ENCODE results near the gene HBP1. TPM values are rescaled to one million over a fixed set of nuclear protein-coding genes. Genes with fewer than 3 reads are reported as not detected.

The HBP1 gene
- total RNA-seq, 4 donors from 2014 or later, result 111 to 182 (median 154) TPM

- H3K36me3 ChIP-seq, result peaks cover 43 to 66% of the 10 kb centered on the region in 2 donors
- no peak for TF ChIP-seq POLR2A (IDR thresholded peaks at IDR 0.05)
Observed at GRCh38 chr7:107185716-107186115, 16.9 kb downstream of the HBP1 start.

GRCh38 chr7:107186240-107186639 lies 17.4 kb downstream of the HBP1 start:
- intact Hi-C loops (cut with DNase I), result no loop called here
- Histone ChIP-seq H3K36me3 (peaks cover 48 to 66% of the 10 kb centered on the region in 2 donors), H3K4me3 (replicated peaks in 1 of 3) (no peak overlapping the region), H3K27me3 (no peaks in the 10 kb centered on the region), H3K27ac (no peak overlapping the region), H3K9me3 (no peaks in the 10 kb centered on the region), H3K4me1 (no peaks in the 10 kb centered on the region)
- no peak for TF ChIP-seq CTCF (IDR thresholded peaks at IDR 0.05)
- TF ChIP-seq POLR2A (IDR thresholded peaks at IDR 0.05), result no peak
- 94 to 96% methylated on average over 4 of the region's 4 CpGs for WGBS, 2 donors
- no peak for DNase-seq

More at GRCh38 chr7:107185716-107186115, 16.9 kb downstream of the HBP1 start:
- Histone ChIP-seq H3K4me3 (replicated peaks in 1 of 3) (no peak overlapping the region), H3K27me3 (no peaks in the 10 kb centered on the region), H3K9me3 (no peaks in the 10 kb centered on the region), H3K27ac (no peak overlapping the region), H3K4me1 (peaks cover 0 to 2% of the 10 kb centered on the region in 2 donors)
- DNase-seq, result no peak
- intact Hi-C loops (cut with DNase I), result no loop called here
- 77 to 89% methylated on average over 4 of the region's 4 CpGs for WGBS, 2 donors

- no peak overlapping the region for H3K4me3 ChIP-seq (replicated peaks in 1 of 3)
- intact Hi-C loops (cut with DNase I), result no loop called here
- H3K27me3 ChIP-seq, result no peaks in the 10 kb centered on the region
- H3K36me3 ChIP-seq, result peaks cover 53 to 55% of the 10 kb centered on the region in 2 donors
- WGBS, 2 donors, result 88% methylated on average over 2 of the region's 2 CpGs
- TF ChIP-seq CTCF (IDR thresholded peaks at IDR 0.05) (no peak), POLR2A (IDR thresholded peaks at IDR 0.05) (no peak)
- H3K9me3 ChIP-seq, result no peaks in the 10 kb centered on the region
- no peak for DNase-seq
- no peak overlapping the region for H3K27ac ChIP-seq
- no peaks in the 10 kb centered on the region for H3K4me1 ChIP-seq
Observed at GRCh38 chr7:107187774-107188173, 19.0 kb downstream of the HBP1 start.

- DNase-seq, result no peak
- Histone ChIP-seq H3K27me3 (no peaks in the 10 kb centered on the region), H3K27ac (no peak overlapping the region), H3K4me1 (no peaks in the 10 kb centered on the region), H3K4me3 (replicated peaks in 1 of 3) (no peak overlapping the region), H3K36me3 (peaks cover 33 to 52% of the 10 kb centered on the region in 2 donors), H3K9me3 (no peaks in the 10 kb centered on the region)
- intact Hi-C loops (cut with DNase I), result no loop called here
- no peak for TF ChIP-seq POLR2A (IDR thresholded peaks at IDR 0.05)
- TF ChIP-seq CTCF (IDR thresholded peaks at IDR 0.05), result no peak
- WGBS, 2 donors, result 97 to 99% methylated on average over 2 of the region's 2 CpGs
Observed at GRCh38 chr7:107190090-107190489, 21.3 kb downstream of the HBP1 start.

- Histone ChIP-seq H3K4me3 (replicated peaks in 1 of 3) (no peak overlapping the region), H3K27me3 (no peaks in the 10 kb centered on the region), H3K27ac (no peak overlapping the region), H3K36me3 (peaks cover 30 to 42% of the 10 kb centered on the region in 2 donors), H3K9me3 (no peaks in the 10 kb centered on the region), H3K4me1 (no peaks in the 10 kb centered on the region)
- TF ChIP-seq CTCF (IDR thresholded peaks at IDR 0.05), result no peak
- TF ChIP-seq POLR2A (IDR thresholded peaks at IDR 0.05), result no peak
- WGBS, 2 donors, result 79 to 86% methylated on average over 1 of the region's 1 CpG
- no peak for DNase-seq
- intact Hi-C loops (cut with DNase I), result no loop called here
Observed at GRCh38 chr7:107194052-107194451, 25.2 kb downstream of the HBP1 start.

Measured in thyroid gland (tissue), 4 donors.